HFFc6 (cell line): ENCODE measurements around the gene ELAVL2. TPM values are rescaled to one million over a fixed set of nuclear protein-coding genes. Genes with fewer than 3 reads are reported as not detected.

Experiments
- DNase-seq: peaks from one replicate; pipeline ENCODE4 v3.0.0-alpha.2; 2018
- H3K27ac Mint-ChIP-seq: 2 replicates; pipeline ENCODE4 v1.8.0; 2020; ENCODE audit warnings: mild to moderate bottlenecking, mixed read lengths
- H3K27me3 Mint-ChIP-seq: 2 replicates; pipeline ENCODE4 v1.8.0; 2021; ENCODE audit warnings: mild to moderate bottlenecking, moderate library complexity, mixed read lengths; ENCODE audit not compliant: insufficient read depth
- H3K36me3 Mint-ChIP-seq: 2 replicates; pipeline ENCODE4 v1.8.0; 2021; ENCODE audit warnings: low read depth, mixed read lengths
- H3K4me1 Mint-ChIP-seq: 2 replicates; pipeline ENCODE4 v1.8.0; 2020; ENCODE audit warnings: low read depth, mixed read lengths
- H3K4me3 Mint-ChIP-seq: 2 replicates; pipeline ENCODE4 v1.8.0; 2020; ENCODE audit warnings: mild to moderate bottlenecking, moderate library complexity, mixed read lengths
- H3K9me3 Mint-ChIP-seq: 2 replicates; pipeline ENCODE4 v1.8.0; 2020; ENCODE audit warnings: mild to moderate bottlenecking, mixed read lengths
- CTCF ChIP-seq: fragments of 200-600 bp; sonication (generic); IDR thresholded peaks from 2 replicates; pipeline ENCODE4 v1.5.0; 2021; ENCODE audit warnings: antibody characterized with exemption, mild to moderate bottlenecking
- total RNA-seq, 6 experiments: library from RNA; stranded (reverse); fragmentation: NEBNext Ultra II Directional; extraction: Animal tissue kit (Norgen Biotek cat#: 25700); gene quantifications; 2 replicates in 1 of 6; 3 replicates in 5 of 6; pipeline ENCODE4 v1.2.3, GENCODE V29; 2021

Gene ELAVL2
- total RNA-seq, 6 experiments from 2014 or later = not detected

DNA sequence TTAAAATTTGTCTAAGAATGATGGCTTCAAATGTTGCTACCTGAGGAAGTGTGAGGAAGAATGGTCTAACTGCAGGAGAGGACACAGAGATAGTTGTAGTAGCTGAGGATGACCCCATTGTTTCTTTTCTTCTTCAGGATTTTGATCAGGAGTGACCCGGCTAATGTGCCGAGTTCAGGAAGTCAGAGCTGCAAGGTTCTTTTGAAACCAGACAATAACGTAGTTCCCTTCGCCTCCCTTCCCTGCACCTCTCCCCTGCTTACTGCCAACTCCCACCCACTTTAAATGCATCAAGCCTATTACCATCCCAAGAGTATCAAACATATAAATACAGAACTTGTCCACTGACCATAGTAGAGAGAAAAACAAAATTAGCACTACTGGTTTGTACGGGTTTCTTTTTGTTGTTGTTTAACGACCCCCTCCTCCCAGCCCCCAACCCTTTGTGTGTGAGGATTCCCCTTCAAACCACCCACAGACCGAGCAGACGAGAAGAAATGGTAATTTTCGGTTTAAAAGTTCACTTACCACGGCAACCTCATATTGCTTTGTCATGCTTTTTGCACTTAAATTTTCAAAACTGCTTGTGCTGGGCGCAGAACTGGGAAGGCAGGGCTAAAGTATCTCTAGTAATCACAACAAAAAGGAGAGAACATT, 23.5 kb upstream of the ELAVL2 start:
- Mint-ChIP-seq H3K4me1 (no peaks in the 10 kb centered on the region), H3K4me3 (no peak overlapping the region), H3K9me3 (peaks cover 9% of the 10 kb centered on the region), H3K27me3 (peaks cover 4% of the 10 kb centered on the region; the same call in 1 of the 2 replicates), H3K27ac (no peak overlapping the region), H3K36me3 (peaks cover 5% of the 10 kb centered on the region)
- no peak for DNase-seq
- no peak for TF ChIP-seq CTCF

DNA sequence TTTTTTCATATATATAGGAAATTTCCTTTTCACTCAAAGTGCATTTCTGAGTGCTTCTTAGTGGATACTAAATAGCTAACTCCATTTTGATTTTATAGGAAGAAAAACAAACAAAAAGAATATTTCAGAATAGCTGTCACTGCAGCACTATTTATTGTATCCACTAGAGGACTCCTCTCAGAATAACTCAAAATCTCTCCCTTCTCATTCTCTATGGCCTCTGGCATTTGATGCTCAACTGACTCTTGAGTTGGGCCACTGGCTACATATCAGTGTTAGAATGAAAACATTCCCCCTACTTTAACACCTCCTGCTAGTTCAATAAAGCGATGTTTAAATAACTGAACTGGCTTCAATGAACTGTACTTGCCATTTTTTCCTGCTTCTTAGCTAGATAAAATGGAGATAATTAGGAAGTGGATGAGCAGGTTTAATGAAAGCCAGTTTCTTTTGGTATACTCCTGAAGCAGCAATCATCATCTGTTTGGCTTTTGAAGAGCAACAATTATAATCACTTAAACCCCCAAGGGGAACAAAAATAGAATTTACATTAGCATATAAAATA, 16.6 kb upstream of the ELAVL2 start:
- H3K4me1 Mint-ChIP-seq = no peaks in the 10 kb centered on the region
- no peaks in the 10 kb centered on the region for H3K36me3 Mint-ChIP-seq
- no peak for DNase-seq
- no peak overlapping the region for H3K27ac Mint-ChIP-seq
- H3K27me3 Mint-ChIP-seq = no peaks in the 10 kb centered on the region
- no peak overlapping the region for H3K4me3 Mint-ChIP-seq
- no peak for TF ChIP-seq CTCF
- no peaks in the 10 kb centered on the region for H3K9me3 Mint-ChIP-seq

DNA sequence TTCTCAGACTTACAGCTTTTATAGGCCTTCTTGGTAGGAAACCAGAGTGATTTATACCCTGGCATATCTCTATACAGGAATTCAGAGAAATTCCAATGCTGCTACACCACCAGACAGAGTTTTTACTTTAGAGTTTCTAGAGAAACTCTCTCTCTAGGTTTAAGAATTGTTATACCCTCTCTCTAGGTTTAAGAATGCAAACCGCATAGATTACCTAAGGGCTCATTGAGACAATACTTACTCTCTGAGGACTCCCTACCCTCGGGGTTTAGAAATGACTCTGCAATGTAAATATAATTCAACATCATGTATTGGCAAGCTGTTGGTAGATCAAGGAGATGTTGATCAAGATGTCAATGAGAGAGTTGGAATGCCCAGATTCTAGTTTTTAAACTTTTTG, 15.3 kb upstream of the ELAVL2 start:
- Mint-ChIP-seq H3K36me3 (no peaks in the 10 kb centered on the region), H3K27me3 (no peaks in the 10 kb centered on the region), H3K9me3 (no peaks in the 10 kb centered on the region; the same call in 1 of the 2 replicates), H3K4me1 (no peaks in the 10 kb centered on the region), H3K27ac (no peak overlapping the region), H3K4me3 (no peak overlapping the region)
- DNase-seq = no peak
- no peak for TF ChIP-seq CTCF

GRCh38 chr9:23837038-23837437, 11.0 kb upstream of the ELAVL2 start:
- Mint-ChIP-seq H3K4me3 (no peak overlapping the region), H3K36me3 (no peaks in the 10 kb centered on the region), H3K9me3 (no peaks in the 10 kb centered on the region; the same call in 1 of the 2 replicates), H3K27ac (no peak overlapping the region), H3K4me1 (no peaks in the 10 kb centered on the region), H3K27me3 (no peaks in the 10 kb centered on the region)
- no peak for DNase-seq
- TF ChIP-seq CTCF = no peak

DNA sequence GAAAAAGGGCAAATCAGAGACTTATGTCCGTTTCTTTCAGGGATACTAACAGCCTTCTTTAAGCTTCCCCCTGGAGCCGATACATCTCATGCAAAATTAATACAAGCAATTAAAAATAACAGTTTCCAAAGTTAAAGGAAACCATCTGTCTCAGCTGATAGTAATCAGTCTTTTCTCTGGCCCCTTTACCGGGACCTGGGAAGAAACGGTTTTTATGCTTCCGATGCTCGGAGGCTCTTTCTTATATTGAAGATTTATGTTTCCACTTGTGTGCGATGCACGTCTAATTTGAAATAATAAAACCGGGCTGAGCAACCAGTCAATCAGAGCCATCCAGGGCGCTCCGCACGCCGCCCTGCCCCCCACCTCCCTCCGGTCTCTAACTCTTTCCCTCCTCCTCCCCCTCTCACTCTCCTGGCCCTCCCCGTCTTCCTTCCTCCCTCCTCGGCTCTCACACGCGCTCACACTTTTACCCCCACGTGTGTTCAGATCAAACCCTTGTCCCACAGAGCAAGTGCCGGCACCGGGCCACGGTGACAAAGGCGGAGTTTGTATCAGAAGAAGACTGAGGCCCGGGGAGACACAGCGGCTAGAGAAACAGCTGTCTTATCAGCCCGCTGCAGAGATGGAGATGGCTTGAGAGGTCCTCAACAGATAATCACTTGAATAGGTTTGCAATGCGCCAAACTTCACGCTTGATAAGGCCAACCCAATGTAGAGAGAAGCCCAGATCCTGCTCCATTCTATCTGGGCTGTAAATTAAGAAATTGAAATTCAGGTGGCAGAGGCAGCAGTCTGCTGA, 5.1 kb upstream of the ELAVL2 start:
- TF ChIP-seq CTCF = no peak
- Mint-ChIP-seq H3K9me3 (no peaks in the 10 kb centered on the region), H3K4me1 (no peaks in the 10 kb centered on the region), H3K4me3 (no peak overlapping the region), H3K27me3 (no peaks in the 10 kb centered on the region), H3K27ac (no peak overlapping the region), H3K36me3 (no peaks in the 10 kb centered on the region)
- no peak for DNase-seq
